ENCODE results near the gene TCEANC2.
"Not testable (repeated sequence)": the region's sequence is repeated elsewhere in the genome, so short reads cannot be mapped to it uniquely, and the experiment has no call there.

Gene TCEANC2

DNA sequence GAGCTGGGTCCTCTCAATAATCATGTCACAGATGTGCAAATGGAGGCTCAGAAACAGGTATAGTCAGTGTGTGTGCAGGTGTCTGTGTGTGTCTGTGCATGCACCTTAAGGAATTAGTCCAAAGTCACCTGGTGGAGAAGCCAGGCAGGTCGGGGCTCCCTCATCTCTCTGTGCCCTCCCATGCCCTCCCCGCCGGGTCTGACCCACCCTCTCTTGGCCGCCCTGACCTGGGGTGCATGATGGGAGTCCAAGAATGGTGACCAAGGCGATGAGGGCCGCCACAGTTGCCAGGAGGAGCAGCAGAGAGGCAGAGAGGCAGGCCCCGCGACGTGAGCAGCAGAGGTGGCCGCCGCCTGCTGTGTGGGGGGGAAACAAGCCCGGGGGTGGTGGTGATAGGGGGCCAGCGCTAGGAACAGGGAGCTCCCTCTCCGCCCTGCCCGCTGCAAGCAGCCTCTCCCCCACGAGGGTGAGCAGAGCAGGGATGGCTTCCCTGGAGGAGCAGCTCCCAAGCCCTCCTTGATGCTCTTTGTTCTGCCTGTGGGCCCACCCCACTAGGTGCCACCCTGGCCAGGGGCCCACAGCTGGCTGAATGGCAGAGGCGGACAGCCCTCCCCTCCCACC lies 39.3 kb upstream of the TCEANC2 start:
- H3K79me2 ChIP-seq (ENCODE audit: insufficient read depth, low read depth): no peaks in the 10 kb centered on the region
- H3K4me2 ChIP-seq: no peak overlapping the region
- TF ChIP-seq, protein P1, sequence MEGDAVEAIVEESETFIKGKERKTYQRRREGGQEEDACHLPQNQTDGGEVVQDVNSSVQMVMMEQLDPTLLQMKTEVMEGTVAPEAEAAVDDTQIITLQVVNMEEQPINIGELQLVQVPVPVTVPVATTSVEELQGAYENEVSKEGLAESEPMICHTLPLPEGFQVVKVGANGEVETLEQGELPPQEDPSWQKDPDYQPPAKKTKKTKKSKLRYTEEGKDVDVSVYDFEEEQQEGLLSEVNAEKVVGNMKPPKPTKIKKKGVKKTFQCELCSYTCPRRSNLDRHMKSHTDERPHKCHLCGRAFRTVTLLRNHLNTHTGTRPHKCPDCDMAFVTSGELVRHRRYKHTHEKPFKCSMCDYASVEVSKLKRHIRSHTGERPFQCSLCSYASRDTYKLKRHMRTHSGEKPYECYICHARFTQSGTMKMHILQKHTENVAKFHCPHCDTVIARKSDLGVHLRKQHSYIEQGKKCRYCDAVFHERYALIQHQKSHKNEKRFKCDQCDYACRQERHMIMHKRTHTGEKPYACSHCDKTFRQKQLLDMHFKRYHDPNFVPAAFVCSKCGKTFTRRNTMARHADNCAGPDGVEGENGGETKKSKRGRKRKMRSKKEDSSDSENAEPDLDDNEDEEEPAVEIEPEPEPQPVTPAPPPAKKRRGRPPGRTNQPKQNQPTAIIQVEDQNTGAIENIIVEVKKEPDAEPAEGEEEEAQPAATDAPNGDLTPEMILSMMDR (conservative IDR thresholded peaks at IDR 0.05; ENCODE audit: low read depth, low read length): no peak
- H3K36me3 ChIP-seq (ENCODE audit: insufficient read depth): no peaks in the 10 kb centered on the region
- no peak overlapping the region for H3K4me3 ChIP-seq (IDR thresholded peaks at IDR 0.05; ENCODE audit: insufficient read depth, low read depth, low read length)
- H2AFZ ChIP-seq (ENCODE audit: low read depth): no peak overlapping the region
- H3K9ac ChIP-seq: no peak overlapping the region
- no peak overlapping the region for H3K27ac ChIP-seq
- H3K27me3 ChIP-seq (ENCODE audit: insufficient read depth, low read depth): peaks cover 11% of the 10 kb centered on the region; the same call in 1 of the 2 replicates
- no peaks in the 10 kb centered on the region for H3K4me1 ChIP-seq (ENCODE audit: low read depth, poor library complexity, severe bottlenecking)
- H4K20me1 ChIP-seq (ENCODE audit: insufficient read depth): no peaks in the 10 kb centered on the region

DNA sequence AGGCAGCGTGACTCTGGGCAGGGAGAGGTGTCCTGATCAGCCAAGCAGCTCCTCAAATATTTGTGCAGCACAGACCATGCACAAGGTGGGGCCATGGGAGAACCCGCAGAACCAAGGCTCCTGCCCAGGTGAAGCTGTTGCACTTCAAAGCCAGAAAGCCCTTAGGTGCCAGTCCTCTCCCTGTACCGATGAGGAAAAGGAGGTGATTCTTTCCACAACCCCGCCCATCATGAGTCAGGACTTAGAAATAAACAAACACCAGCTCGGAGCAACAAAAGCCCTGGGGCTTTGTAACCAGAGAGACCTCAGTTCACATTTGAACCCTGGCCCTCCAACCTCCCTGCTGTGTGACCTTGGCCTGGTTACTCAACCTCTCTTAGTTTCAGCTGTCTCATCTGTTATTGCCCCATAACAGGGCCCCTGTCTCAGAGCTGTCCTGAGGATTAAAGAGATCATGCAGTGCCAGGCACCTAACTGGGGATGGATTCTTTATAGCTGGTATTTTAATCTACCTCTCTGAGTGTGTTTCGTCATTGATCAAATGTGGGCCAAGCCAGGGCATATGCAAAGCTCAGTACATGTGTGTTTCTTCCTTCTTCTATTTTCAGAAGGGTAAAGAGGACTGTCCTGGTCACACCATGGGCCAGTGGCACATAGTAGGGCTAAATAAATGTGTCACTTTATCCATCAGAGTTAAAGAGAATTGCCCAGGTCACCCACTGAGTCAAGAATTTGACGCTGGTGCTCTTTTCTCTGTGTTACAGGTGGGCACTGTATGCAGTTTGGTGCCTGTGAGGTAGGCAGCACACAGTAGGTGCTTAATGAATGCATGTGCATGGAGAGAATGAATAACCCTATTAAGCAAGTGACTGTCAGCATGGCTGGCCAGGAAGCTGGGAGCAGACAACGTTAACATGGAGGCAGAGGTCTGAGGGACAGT lies 36.8 kb upstream of the TCEANC2 start:
- H3K4me1 ChIP-seq (ENCODE audit: low read depth, poor library complexity, severe bottlenecking): no peaks in the 10 kb centered on the region
- H2AFZ ChIP-seq (ENCODE audit: low read depth): no peak overlapping the region
- H3K27ac ChIP-seq: no peak overlapping the region

DNA sequence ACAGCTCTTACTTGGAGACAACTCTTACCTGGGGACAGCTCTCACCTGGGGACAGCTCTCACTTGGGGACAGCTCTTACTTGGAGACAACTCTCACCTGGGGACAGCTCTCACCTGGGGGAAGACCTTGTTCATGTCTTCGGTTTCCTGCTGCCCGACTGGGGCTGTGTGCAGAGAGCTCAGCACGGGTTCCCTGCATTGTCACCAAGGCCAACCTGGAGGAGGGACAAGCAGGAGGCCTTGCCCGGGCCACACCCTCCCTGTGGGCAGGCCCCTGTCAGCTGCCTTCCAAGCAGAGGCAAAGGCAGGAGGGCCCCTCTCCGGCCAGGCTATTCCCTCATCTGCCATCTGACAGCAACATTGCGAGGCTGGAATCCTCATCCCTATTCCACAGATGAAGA lies 35.4 kb upstream of the TCEANC2 start, which contains the start of gene LDLRAD1:
Gene LDLRAD1 (minus strand): TSS at position 208 of the 400 bp plus-strand sequence. CDS start 74 bp downstream, at position 134.
- Histone ChIP-seq H3K27ac (no peak within 1 kb of the TSS), H3K4me1 (ENCODE audit: low read depth, poor library complexity, severe bottlenecking) (no peaks in the 10 kb centered on the region), H3K9ac (no peak within 1 kb of the TSS), H4K20me1 (ENCODE audit: insufficient read depth) (no peaks in the 10 kb centered on the region), H3K4me3 (IDR thresholded peaks at IDR 0.05; ENCODE audit: insufficient read depth, low read depth, low read length) (no peak within 1 kb of the TSS), H2AFZ (ENCODE audit: low read depth) (no peak within 1 kb of the TSS), H3K4me2 (no peak within 1 kb of the TSS), H3K27me3 (ENCODE audit: insufficient read depth, low read depth) (no peaks in the 10 kb centered on the region), H3K36me3 (ENCODE audit: insufficient read depth) (no peaks in the 10 kb centered on the region), H3K79me2 (ENCODE audit: insufficient read depth, low read depth) (no peaks in the 10 kb centered on the region)
- TF ChIP-seq, protein P1 (conservative IDR thresholded peaks at IDR 0.05; ENCODE audit: low read depth, low read length): no peak

More for the DNA sequence above, 36.8 kb upstream of the TCEANC2 start:
- Histone ChIP-seq H3K4me2 (no peak overlapping the region), H3K36me3 (ENCODE audit: insufficient read depth) (no peaks in the 10 kb centered on the region), H4K20me1 (ENCODE audit: insufficient read depth) (no peaks in the 10 kb centered on the region), H3K27me3 (ENCODE audit: insufficient read depth, low read depth) (peaks cover 9% of the 10 kb centered on the region; the same call in 1 of the 2 replicates), H3K79me2 (ENCODE audit: insufficient read depth, low read depth) (no peaks in the 10 kb centered on the region), H3K4me3 (IDR thresholded peaks at IDR 0.05; ENCODE audit: insufficient read depth, low read depth, low read length) (no peak overlapping the region), H3K9ac (no peak overlapping the region)
- TF ChIP-seq, protein P1 (conservative IDR thresholded peaks at IDR 0.05; ENCODE audit: low read depth, low read length): no peak

DNA sequence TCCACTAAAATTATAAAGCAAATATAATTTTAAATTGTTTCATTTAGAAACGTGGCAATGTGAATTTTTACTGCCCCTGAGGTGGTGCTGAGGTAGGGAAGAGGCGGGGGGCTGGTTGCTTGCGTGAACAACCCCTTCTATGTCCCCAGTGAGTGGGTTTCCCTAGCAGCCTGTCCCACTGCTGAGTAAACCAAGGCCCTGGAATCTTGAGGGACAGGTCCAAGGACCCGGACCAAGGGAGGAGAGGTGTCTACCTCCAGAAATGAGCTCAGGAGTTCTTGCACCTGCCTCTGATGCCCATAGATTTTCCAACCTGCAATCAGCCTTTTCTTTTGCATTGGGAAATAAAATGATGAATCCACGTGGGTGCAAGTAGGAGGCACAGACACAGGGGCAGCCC lies 34.8 kb upstream of the TCEANC2 start:
- Histone ChIP-seq H3K27ac (no peak overlapping the region), H3K9ac (no peak overlapping the region), H3K27me3 (ENCODE audit: insufficient read depth, low read depth) (no peaks in the 10 kb centered on the region), H3K79me2 (ENCODE audit: insufficient read depth, low read depth) (no peaks in the 10 kb centered on the region), H2AFZ (ENCODE audit: low read depth) (no peak overlapping the region), H3K4me1 (ENCODE audit: low read depth, poor library complexity, severe bottlenecking) (no peaks in the 10 kb centered on the region), H4K20me1 (ENCODE audit: insufficient read depth) (no peaks in the 10 kb centered on the region), H3K4me2 (no peak overlapping the region), H3K4me3 (IDR thresholded peaks at IDR 0.05; ENCODE audit: insufficient read depth, low read depth, low read length) (no peak overlapping the region), H3K36me3 (ENCODE audit: insufficient read depth) (no peaks in the 10 kb centered on the region)
- TF ChIP-seq, protein P1 (conservative IDR thresholded peaks at IDR 0.05; ENCODE audit: low read depth, low read length): no peak

DNA sequence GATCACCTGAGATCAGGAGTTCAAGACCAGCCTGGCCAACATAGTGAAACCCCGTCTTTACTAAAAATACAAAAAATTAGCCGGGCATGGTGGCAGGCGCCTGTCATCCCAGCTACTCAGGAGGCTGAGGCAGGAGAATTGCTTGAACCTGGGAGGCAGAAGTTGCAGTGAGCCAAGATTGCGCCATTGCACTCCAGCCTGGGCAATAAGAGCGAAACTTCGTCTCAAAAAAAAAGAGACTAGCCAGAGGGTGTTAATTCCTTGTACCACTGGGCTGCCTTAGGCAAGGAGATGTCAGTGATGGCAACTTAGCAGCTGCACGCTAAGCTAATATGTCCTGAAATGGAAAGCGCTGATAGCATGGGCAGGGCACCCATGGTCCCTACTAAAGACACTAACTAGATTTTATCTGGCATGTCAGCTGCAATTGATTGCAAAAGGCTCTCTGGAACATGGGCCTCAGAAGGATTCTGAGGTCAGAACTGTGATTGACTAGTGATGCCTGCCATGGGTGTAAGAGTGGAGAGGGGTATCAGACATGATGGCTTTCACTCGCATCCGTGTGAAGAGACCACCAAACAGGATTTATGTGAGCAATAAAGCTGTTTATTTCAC lies 33.7 kb upstream of the TCEANC2 start:
- not testable (repeated sequence) for H3K9ac ChIP-seq; H3K27me3 ChIP-seq (ENCODE audit: insufficient read depth, low read depth); H3K4me1 ChIP-seq (ENCODE audit: low read depth, poor library complexity, severe bottlenecking); H2AFZ ChIP-seq (ENCODE audit: low read depth); H3K4me2 ChIP-seq; H3K36me3 ChIP-seq (ENCODE audit: insufficient read depth); H3K79me2 ChIP-seq (ENCODE audit: insufficient read depth, low read depth); H3K4me3 ChIP-seq (IDR thresholded peaks at IDR 0.05; ENCODE audit: insufficient read depth, low read depth, low read length); H3K27ac ChIP-seq; H4K20me1 ChIP-seq (ENCODE audit: insufficient read depth)
